H9 (cell line): Measurements from ENCODE around the gene CELF5. TPM values are rescaled to one million over a fixed set of nuclear protein-coding genes. Genes with fewer than 3 reads are reported as not detected.

Experiments
- DNase-seq: peaks from one replicate; pipeline ENCODE4 v3.0.0-alpha.2; 2017
- H2AFZ ChIP-seq: one replicate; pipeline ENCODE4 v1.6.1; 2013; ENCODE audit warnings: mild to moderate bottlenecking, low read length, control low read depth, moderate library complexity
- H2AK5ac ChIP-seq: 2 replicates; pipeline ENCODE4 v1.6.1; 2013; ENCODE audit warnings: low read length, control low read depth, mixed read lengths; ENCODE audit not compliant: insufficient read length
- H2BK120ac ChIP-seq: one replicate; pipeline ENCODE4 v1.6.1; 2013; ENCODE audit warnings: low read depth, mild to moderate bottlenecking, low read length, control low read depth, inconsistent platforms; ENCODE audit not compliant: poor library complexity, severe bottlenecking
- H2BK12ac ChIP-seq: 2 replicates; pipeline ENCODE4 v1.6.1; 2013; ENCODE audit warnings: low read length, control low read depth, mixed read lengths, low read depth; ENCODE audit not compliant: insufficient read length
- H2BK15ac ChIP-seq: 2 replicates; pipeline ENCODE4 v1.6.1; 2013; ENCODE audit warnings: low read depth, low read length, control low read depth
- H2BK20ac ChIP-seq: one replicate; pipeline ENCODE4 v1.6.1; 2013; ENCODE audit warnings: low read depth, mild to moderate bottlenecking, low read length, control low read depth, inconsistent platforms; ENCODE audit not compliant: poor library complexity, severe bottlenecking
- H2BK5ac ChIP-seq: 2 replicates; pipeline ENCODE4 v1.6.1; 2013; ENCODE audit warnings: low read length, control low read depth, mixed read lengths; ENCODE audit not compliant: insufficient read length
- H3K14ac ChIP-seq: 2 replicates; pipeline ENCODE4 v1.6.1; 2013; ENCODE audit warnings: low read length, control low read depth; ENCODE audit not compliant: insufficient read depth
- H3K18ac ChIP-seq: 2 replicates; pipeline ENCODE4 v1.6.1; 2013; ENCODE audit warnings: low read depth, mild to moderate bottlenecking, mixed read lengths, low read length, control low read depth; ENCODE audit not compliant: insufficient read length
- H3K23ac ChIP-seq: 2 replicates; pipeline ENCODE4 v1.6.1; 2013; ENCODE audit warnings: low read length, control low read depth, mixed read lengths, low read depth; ENCODE audit not compliant: insufficient read length
- H3K23me2 ChIP-seq: 2 replicates; pipeline ENCODE4 v1.6.1; 2013; ENCODE audit warnings: low read depth, mild to moderate bottlenecking, mixed read lengths, low read length, control low read depth; ENCODE audit not compliant: insufficient read length, poor library complexity, severe bottlenecking
- H3K27ac ChIP-seq: 2 replicates; pipeline ENCODE4 v1.5.1; 2013; ENCODE audit warnings: low read length, control low read depth, mixed read lengths, low read depth; ENCODE audit not compliant: insufficient read length
- H3K27me3 ChIP-seq: 2 replicates; pipeline ENCODE4 v1.6.1; 2013; ENCODE audit warnings: low read length, control low read depth, inconsistent platforms; ENCODE audit not compliant: insufficient read depth
- H3K4ac ChIP-seq: 2 replicates; pipeline ENCODE4 v1.6.1; 2013; ENCODE audit warnings: low read depth, mild to moderate bottlenecking, control low read depth, inconsistent platforms, low read length, moderate library complexity
- H3K4me1 ChIP-seq: 2 replicates; pipeline ENCODE4 v1.6.1; 2013; ENCODE audit warnings: low read length, control low read depth, inconsistent platforms; ENCODE audit not compliant: insufficient read depth
- H3K4me2 ChIP-seq: 2 replicates; pipeline ENCODE4 v1.6.1; 2013; ENCODE audit warnings: low read length, control low read depth, mixed read lengths; ENCODE audit not compliant: insufficient read length, insufficient read depth
- H3K56ac ChIP-seq: 2 replicates; pipeline ENCODE4 v1.6.1; 2013; ENCODE audit warnings: low read depth, mild to moderate bottlenecking, mixed read lengths, low read length, control low read depth; ENCODE audit not compliant: insufficient read length
- H3K79me1 ChIP-seq: 2 replicates; pipeline ENCODE4 v1.6.1; 2013; ENCODE audit warnings: low read depth, mild to moderate bottlenecking, moderate library complexity, low read length, control low read depth, inconsistent platforms; ENCODE audit not compliant: insufficient read depth, poor library complexity, severe bottlenecking
- H3K79me2 ChIP-seq: 2 replicates; pipeline ENCODE4 v1.6.1; 2013; ENCODE audit warnings: low read length, control low read depth, inconsistent platforms; ENCODE audit not compliant: insufficient read depth
- H3K9ac ChIP-seq: 2 replicates; pipeline ENCODE4 v1.6.1; 2013; ENCODE audit warnings: low read length, control low read depth, mixed read lengths; ENCODE audit not compliant: insufficient read length; ENCODE audit errors: extremely low read depth
- H3K9me3 ChIP-seq: one replicate; pipeline ENCODE4 v1.6.1; 2013; ENCODE audit warnings: low read depth, low read length, inconsistent platforms; ENCODE audit not compliant: control insufficient read depth
- H3T11ph ChIP-seq: one replicate; pipeline ENCODE4 v1.6.1; 2013; ENCODE audit warnings: mild to moderate bottlenecking, low read length, control low read depth, inconsistent platforms
- H4K20me1 ChIP-seq: one replicate; pipeline ENCODE4 v1.6.1; 2013; ENCODE audit not compliant: control insufficient read depth, insufficient read length, insufficient read depth
- H4K5ac ChIP-seq: 2 replicates; pipeline ENCODE4 v1.6.1; 2013; ENCODE audit warnings: low read depth, mild to moderate bottlenecking, mixed read lengths, low read length, control low read depth; ENCODE audit not compliant: insufficient read length
- H4K8ac ChIP-seq: replicated peaks from 2 replicates; pipeline ENCODE4 v1.6.1; 2013; ENCODE audit warnings: low read length, control low read depth, mixed read lengths, low read depth; ENCODE audit not compliant: insufficient read length
- H4K91ac ChIP-seq: 2 replicates; pipeline ENCODE4 v1.6.1; 2013; ENCODE audit warnings: low read depth, mild to moderate bottlenecking, moderate library complexity, mixed read lengths, low read length, control low read depth; ENCODE audit not compliant: insufficient read length
- H3K27ac Mint-ChIP-seq, 3 experiments: 2 replicates in 2 of 3; 3 replicates in 1 of 3; pipeline ENCODE4 v1.8.0; 2020 to 2021; ENCODE audit warnings: mixed read lengths in 3 of 3, mild to moderate bottlenecking in 1 of 3, moderate library complexity in 1 of 3
- H3K27me3 Mint-ChIP-seq: 2 replicates; pipeline ENCODE4 v1.8.0; 2021; ENCODE audit warnings: low read depth, mild to moderate bottlenecking, moderate library complexity, mixed read lengths
- H3K36me3 Mint-ChIP-seq, 3 experiments: 2 replicates in 2 of 3; 3 replicates in 1 of 3; pipeline ENCODE4 v1.8.0; 2020 to 2021; ENCODE audit warnings: low read depth in 3 of 3, mixed read lengths in 3 of 3; ENCODE audit not compliant: insufficient read depth in 1 of 3
- H3K4me1 Mint-ChIP-seq, 2 experiments: 2 replicates each; pipeline ENCODE4 v1.8.0; 2020; ENCODE audit warnings: mixed read lengths in 2 of 2
- H3K4me3 Mint-ChIP-seq, 2 experiments: 2 replicates in 1 of 2; 3 replicates in 1 of 2; pipeline ENCODE4 v1.8.0; 2020 to 2021; ENCODE audit warnings: mild to moderate bottlenecking in 2 of 2, mixed read lengths in 2 of 2, moderate library complexity in 1 of 2
- H3K9me3 Mint-ChIP-seq, 2 experiments: 2 replicates in 1 of 2; 3 replicates in 1 of 2; pipeline ENCODE4 v1.8.0; 2020; ENCODE audit warnings: mild to moderate bottlenecking in 2 of 2, mixed read lengths in 2 of 2, moderate library complexity in 1 of 2
- CTCF ChIP-seq: fragments of 200-600 bp; sonication (generic); conservative IDR thresholded peaks from 3 replicates; pipeline ENCODE4 v1.8.0; 2021; ENCODE audit warnings: antibody characterized with exemption, mild to moderate bottlenecking
- WGBS: extraction: QIAGEN DNeasy Blood & Tissue Kit; methylation state at CpG from one replicate; pipeline ENCODE4 v1.1.7; 2013; ENCODE audit warnings: missing lambda C conversion rate, low lambda C conversion rate, mixed read lengths; ENCODE audit not compliant: insufficient read length; ENCODE audit errors: extremely low coverage; 5-methylcytosine and 5-hydroxymethylcytosine counted together
- total RNA-seq: library from RNA; stranded (reverse); gene quantifications from 2 replicates; pipeline ENCODE4 v1.2.1, GENCODE V29; 2021

Gene CELF5
- total RNA-seq, 1 experiment from 2014 or later: 4.8 TPM

- H2BK120ac ChIP-seq: no peak overlapping the region
- TF ChIP-seq CTCF: no peak
- Mint-ChIP-seq H3K27ac (no peak overlapping the region; a peak in 1 of 7 replicates), H3K4me3 (no peak overlapping the region), H3K9me3 (no peaks in the 10 kb centered on the region), H3K4me1 (no peaks in the 10 kb centered on the region), H3K27me3 (no peaks in the 10 kb centered on the region), H3K36me3 (peaks cover 2 to 26% (median 6%) of the 10 kb centered on the region in 3 experiments; a peak in 5 of 7 replicates)
- H2BK20ac ChIP-seq: no peak overlapping the region
- H3K79me1 ChIP-seq: no peaks in the 10 kb centered on the region
- no peak overlapping the region for H2BK5ac ChIP-seq
- no peak overlapping the region for H4K8ac ChIP-seq
- no peaks in the 10 kb centered on the region for H3K23me2 ChIP-seq
- H3T11ph ChIP-seq: no peak overlapping the region
- H4K91ac ChIP-seq: no peak overlapping the region
- H3K27me3 ChIP-seq: no peaks in the 10 kb centered on the region
- H4K20me1 ChIP-seq: no peaks in the 10 kb centered on the region
- no peak overlapping the region for H3K23ac ChIP-seq
- H2AK5ac ChIP-seq: no peak overlapping the region
- no peaks in the 10 kb centered on the region for H3K4me1 ChIP-seq
- no peak overlapping the region for H3K56ac ChIP-seq
- no peak overlapping the region for H3K14ac ChIP-seq
- H2AFZ ChIP-seq: no peak overlapping the region
- no peak overlapping the region for H4K5ac ChIP-seq
- H3K9ac ChIP-seq: no peak overlapping the region
- H2BK12ac ChIP-seq: no peak overlapping the region
- H3K79me2 ChIP-seq: no peaks in the 10 kb centered on the region
- no peaks in the 10 kb centered on the region for H3K9me3 ChIP-seq
- no peak for DNase-seq
- no peak overlapping the region for H3K4ac ChIP-seq
- no CpG with 5 or more reads among the region's 14 CpGs for WGBS
- H3K4me2 ChIP-seq: no peak overlapping the region
- H3K18ac ChIP-seq: no peak overlapping the region
- H3K27ac ChIP-seq: no peak overlapping the region
- H2BK15ac ChIP-seq: no peak overlapping the region
Observed at GRCh38 chr19:3201911-3202310, 22.6 kb upstream of the CELF5 start.
